Keratinocyte (primary cell): ENCODE measurements around the gene MBD3L5. TPM values are rescaled to one million over a fixed set of nuclear protein-coding genes. Genes with fewer than 3 reads are reported as not detected.

Experiments
- DNase-seq: peaks from one replicate; pipeline ENCODE4 v3.0.0-alpha.2; 2011; ENCODE audit warnings: low read depth, missing footprints, low spot score
- FAIRE-seq: peaks from 2 replicates; lab custom pipeline; 2011; peaks lifted over from hg19 to GRCh38; lab: Jason Lieb, UNC
- H2AFZ ChIP-seq: 2 replicates; pipeline ENCODE4 v1.6.0; 2012; ENCODE audit warnings: low read length, control low read depth, inconsistent platforms; ENCODE audit not compliant: control insufficient read depth
- H3K27ac ChIP-seq: 2 replicates; pipeline ENCODE4 v1.5.1; 2011; ENCODE audit warnings: low read length; ENCODE audit not compliant: control insufficient read depth, insufficient read depth
- H3K27me3 ChIP-seq: 3 replicates; pipeline ENCODE4 v1.6.0; 2011; ENCODE audit warnings: low read length; ENCODE audit not compliant: control insufficient read depth, insufficient read depth; ENCODE audit errors: extremely low read depth
- H3K36me3 ChIP-seq, 2 experiments: 2 replicates in 1 of 2; 3 replicates in 1 of 2; pipeline ENCODE4 v1.5.1; 2011; ENCODE audit warnings: low read length in 2 of 2, mild to moderate bottlenecking in 1 of 2; ENCODE audit not compliant: control insufficient read depth in 2 of 2, insufficient read depth in 2 of 2; ENCODE audit errors: extremely low read depth in 1 of 2
- H3K4me1 ChIP-seq: 3 replicates; pipeline ENCODE4 v1.5.1; 2011; ENCODE audit warnings: low read length; ENCODE audit not compliant: control insufficient read depth, insufficient read depth; ENCODE audit errors: extremely low read depth
- H3K4me2 ChIP-seq: 3 replicates; pipeline ENCODE4 v1.6.0; 2011; ENCODE audit warnings: low read depth, low read length; ENCODE audit not compliant: control insufficient read depth, insufficient read depth; ENCODE audit errors: extremely low read depth
- H3K4me3 ChIP-seq, 3 experiments: fragments of 200-600 bp in 1 of 3; sonication (generic) in 1 of 3; 2 replicates in 2 of 3; 3 replicates in 1 of 3; pipeline ENCODE4 v1.5.1; 2011 to 2016; ENCODE audit warnings: low read length in 3 of 3, mild to moderate bottlenecking in 3 of 3, control low read depth in 2 of 3, inconsistent platforms in 1 of 3, low read depth in 1 of 3, mixed read lengths in 1 of 3, mixed run types in 1 of 3, moderate library complexity in 1 of 3; ENCODE audit not compliant: control insufficient read depth in 2 of 3, insufficient read depth in 2 of 3; ENCODE audit errors: extremely low read depth in 1 of 3
- H3K79me2 ChIP-seq: 2 replicates; pipeline ENCODE4 v1.6.0; 2012; ENCODE audit warnings: low read length; ENCODE audit not compliant: control insufficient read depth, insufficient read depth
- H3K9ac ChIP-seq: 3 replicates; pipeline ENCODE4 v1.6.0; 2011; ENCODE audit warnings: low read length; ENCODE audit not compliant: control insufficient read depth, insufficient read depth; ENCODE audit errors: extremely low read depth
- H3K9me1 ChIP-seq: 3 replicates; pipeline ENCODE4 v1.6.0; 2011; ENCODE audit warnings: low read length; ENCODE audit not compliant: control insufficient read depth, insufficient read depth; ENCODE audit errors: extremely low read depth
- H3K9me3 ChIP-seq: 2 replicates; pipeline ENCODE4 v1.5.1; 2012; ENCODE audit warnings: low read depth, low read length; ENCODE audit not compliant: control insufficient read depth
- H4K20me1 ChIP-seq: 3 replicates; pipeline ENCODE4 v1.6.0; 2011; ENCODE audit warnings: low read length; ENCODE audit not compliant: control insufficient read depth, insufficient read depth; ENCODE audit errors: extremely low read depth
- EZH2 ChIP-seq: IDR thresholded peaks from one replicate; pipeline ENCODE4 v1.6.1; 2012; ENCODE audit warnings: inconsistent platforms, mild to moderate bottlenecking, low read length, moderate library complexity
- dilution Hi-C: fragments of 300-500 bp; cut with MboI; formaldehyde crosslinking; loops from one replicate; pipeline ENCODE4 v1.7.0; 2020; ENCODE audit warnings: low sequenced_read_pairs; ENCODE audit not compliant: extremely low pct_ligation_motif_present
- polyA plus RNA-seq, 5 experiments: library from polyadenylated mRNA; depleted of rRNA in 3 of 5; stranded (reverse) in 3 of 5; stranded (forward) in 1 of 5; unstranded in 1 of 5; fragments of >200 nt; gene quantifications; 1 replicate in 1 of 5; 2 replicates in 3 of 5; 3 replicates in 1 of 5; pipeline versions ENCODE4 v1.2.1 to v1.2.3, GENCODE V29; 2011 to 2012; ENCODE audit warnings: missing spikeins in 2 of 5, low read depth in 1 of 5, low replicate concordance in 1 of 5
- TF ChIP-seq, protein P1 (sequence below), 3 experiments: IDR thresholded peaks in 1 of 3; conservative IDR thresholded peaks in 1 of 3; optimal IDR thresholded peaks in 1 of 3; 2 replicates in 2 of 3; 3 replicates in 1 of 3; pipeline versions ENCODE3 to v1.5.1; 2011; ENCODE audit warnings: low read length in 3 of 3, mild to moderate bottlenecking in 3 of 3, moderate library complexity in 2 of 3, control low read depth in 1 of 3, inconsistent platforms in 1 of 3; ENCODE audit not compliant: insufficient read depth in 2 of 3; ENCODE audit errors: extremely low read depth in 1 of 3

The MBD3L5 gene
- polyA plus RNA-seq, 1 donor (not counting 4 experiments of a cell fraction or from before 2014, with no cell fraction given), result not detected

DNA sequence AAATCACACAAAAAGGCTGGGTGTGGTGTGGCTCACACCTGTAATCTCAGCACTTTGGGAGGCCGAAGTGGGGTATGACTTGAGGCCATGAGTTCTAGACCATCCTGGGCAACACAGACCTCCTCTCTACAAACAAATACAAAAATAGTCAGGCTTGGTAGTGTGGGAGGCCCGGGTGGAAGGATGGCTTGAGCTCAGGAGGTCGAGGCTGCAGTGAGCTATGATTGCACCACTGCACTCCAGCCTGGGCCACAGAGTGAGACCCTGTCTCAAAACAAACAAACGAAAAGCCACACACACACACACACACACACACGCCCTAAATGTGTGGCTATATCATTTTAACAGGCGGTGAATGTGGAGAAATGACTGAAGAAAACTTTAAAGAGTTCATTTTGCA is 38.2 kb downstream of the MBD3L5 start:
- dilution Hi-C loops, result no loop called here

DNA sequence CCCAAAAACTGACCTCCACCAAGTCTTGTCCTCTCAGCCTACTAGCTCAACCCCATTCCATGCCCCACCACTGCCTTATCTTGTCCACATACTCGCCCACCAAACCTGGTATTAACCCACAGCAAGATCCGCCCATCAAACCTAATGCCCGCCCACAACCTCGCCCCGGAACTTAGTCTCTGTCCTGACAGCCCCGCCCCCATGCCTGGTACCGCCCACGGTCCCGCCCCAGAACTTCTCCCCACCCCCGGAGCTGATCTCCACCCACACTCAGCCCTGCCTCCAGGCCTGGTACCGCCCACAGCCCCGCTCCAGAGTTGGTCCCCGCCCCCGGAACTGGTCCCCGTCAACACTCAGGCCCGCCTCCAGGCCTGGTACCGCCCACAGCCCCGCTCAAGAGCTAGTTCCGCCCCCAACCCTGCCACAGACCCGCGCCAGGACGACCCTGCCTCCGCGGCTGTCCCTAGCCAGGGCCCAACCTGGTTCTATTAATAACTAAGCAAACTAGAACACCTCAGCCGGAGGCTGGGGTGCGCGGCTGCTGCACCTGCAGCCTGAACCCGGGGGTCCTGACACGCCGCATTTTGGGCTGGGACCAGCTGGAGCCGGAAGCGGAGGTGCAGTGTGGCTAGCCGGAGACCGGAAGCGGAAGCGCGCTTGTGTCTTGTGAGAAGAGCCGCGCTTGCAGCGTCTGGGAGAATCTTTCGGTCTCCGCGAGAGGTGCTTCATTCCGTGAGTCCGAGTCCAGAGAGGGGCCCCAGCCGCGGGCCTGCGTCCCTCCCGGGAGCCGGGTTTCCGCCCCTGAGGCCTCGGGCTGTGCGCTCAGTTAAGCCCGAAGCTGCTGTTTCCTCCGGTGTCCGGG is 38.9 kb downstream of the MBD3L5 start, which contains the start of gene ZNF557:
Gene ZNF557 (plus strand): TSS at position 662 of the 862 bp plus-strand sequence. CDS start 5,372 bp downstream, outside the sequence.
- Histone ChIP-seq H3K4me3 (peak within 1 kb of the TSS; percentile 63 to 87 (median 86)), H4K20me1 (no peaks in the 10 kb centered on the region), H3K4me2 (peak within 1 kb of the TSS; percentile 82), H3K27ac (peak within 1 kb of the TSS; percentile 62), H2AFZ (peak within 1 kb of the TSS; percentile 61), H3K27me3 (no peaks in the 10 kb centered on the region), H3K36me3 (peaks cover 11 to 12% of the 10 kb centered on the region in 2 experiments), H3K4me1 (peaks cover 6% of the 10 kb centered on the region), H3K9me1 (no peaks in the 10 kb centered on the region), H3K9me3 (no peaks in the 10 kb centered on the region), H3K79me2 (peaks cover 11% of the 10 kb centered on the region), H3K9ac (peak within 1 kb of the TSS; percentile 81)
- FAIRE-seq (peak; percentile 65), DNase-seq (peak; percentile 75)
- TF ChIP-seq, protein P1, sequence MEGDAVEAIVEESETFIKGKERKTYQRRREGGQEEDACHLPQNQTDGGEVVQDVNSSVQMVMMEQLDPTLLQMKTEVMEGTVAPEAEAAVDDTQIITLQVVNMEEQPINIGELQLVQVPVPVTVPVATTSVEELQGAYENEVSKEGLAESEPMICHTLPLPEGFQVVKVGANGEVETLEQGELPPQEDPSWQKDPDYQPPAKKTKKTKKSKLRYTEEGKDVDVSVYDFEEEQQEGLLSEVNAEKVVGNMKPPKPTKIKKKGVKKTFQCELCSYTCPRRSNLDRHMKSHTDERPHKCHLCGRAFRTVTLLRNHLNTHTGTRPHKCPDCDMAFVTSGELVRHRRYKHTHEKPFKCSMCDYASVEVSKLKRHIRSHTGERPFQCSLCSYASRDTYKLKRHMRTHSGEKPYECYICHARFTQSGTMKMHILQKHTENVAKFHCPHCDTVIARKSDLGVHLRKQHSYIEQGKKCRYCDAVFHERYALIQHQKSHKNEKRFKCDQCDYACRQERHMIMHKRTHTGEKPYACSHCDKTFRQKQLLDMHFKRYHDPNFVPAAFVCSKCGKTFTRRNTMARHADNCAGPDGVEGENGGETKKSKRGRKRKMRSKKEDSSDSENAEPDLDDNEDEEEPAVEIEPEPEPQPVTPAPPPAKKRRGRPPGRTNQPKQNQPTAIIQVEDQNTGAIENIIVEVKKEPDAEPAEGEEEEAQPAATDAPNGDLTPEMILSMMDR (optimal IDR thresholded peaks at IDR 0.05 in 1 of 3, IDR thresholded peaks at IDR 0.05 in 1 of 3, conservative IDR thresholded peaks at IDR 0.05 in 1 of 3; ENCODE audit: extremely low read depth in 1 of 3, insufficient read depth in 2 of 3, low read length in 3 of 3), result no peak
- TF ChIP-seq EZH2, result no peak
- dilution Hi-C loops, result no loop called here

More for the DNA sequence above, 38.2 kb downstream of the MBD3L5 start:
- no peak overlapping the region for H3K27ac ChIP-seq
- H3K9ac ChIP-seq, result no peak overlapping the region
- peak overlapping the region; percentile 61 for H2AFZ ChIP-seq
- H3K4me3 ChIP-seq, result no peak overlapping the region
- DNase-seq (no peak), FAIRE-seq (no peak)
- H3K9me3 ChIP-seq, result no peaks in the 10 kb centered on the region
- no peak for TF ChIP-seq EZH2
- TF ChIP-seq, protein P1 (optimal IDR thresholded peaks at IDR 0.05 in 1 of 3, IDR thresholded peaks at IDR 0.05 in 1 of 3, conservative IDR thresholded peaks at IDR 0.05 in 1 of 3; ENCODE audit: extremely low read depth in 1 of 3, insufficient read depth in 2 of 3, low read length in 3 of 3), result no peak
- H4K20me1 ChIP-seq, result no peaks in the 10 kb centered on the region
- peaks cover 6% of the 10 kb centered on the region for H3K4me1 ChIP-seq
- H3K9me1 ChIP-seq, result no peaks in the 10 kb centered on the region
- H3K4me2 ChIP-seq, result peak overlapping the region; percentile 46
- peaks cover 11 to 12% of the 10 kb centered on the region in 2 experiments for H3K36me3 ChIP-seq
- H3K27me3 ChIP-seq, result no peaks in the 10 kb centered on the region
- H3K79me2 ChIP-seq, result peaks cover 11% of the 10 kb centered on the region
